GM18526 (cell line): Measurements from ENCODE around the gene NCL.

Experiments used
- POLR2A ChIP-seq: IDR thresholded peaks from 3 replicates; pipeline ENCODE4 v1.6.1; 2011; ENCODE audit not compliant: insufficient read length; ENCODE audit errors: extremely low read depth

The NCL gene

DNA sequence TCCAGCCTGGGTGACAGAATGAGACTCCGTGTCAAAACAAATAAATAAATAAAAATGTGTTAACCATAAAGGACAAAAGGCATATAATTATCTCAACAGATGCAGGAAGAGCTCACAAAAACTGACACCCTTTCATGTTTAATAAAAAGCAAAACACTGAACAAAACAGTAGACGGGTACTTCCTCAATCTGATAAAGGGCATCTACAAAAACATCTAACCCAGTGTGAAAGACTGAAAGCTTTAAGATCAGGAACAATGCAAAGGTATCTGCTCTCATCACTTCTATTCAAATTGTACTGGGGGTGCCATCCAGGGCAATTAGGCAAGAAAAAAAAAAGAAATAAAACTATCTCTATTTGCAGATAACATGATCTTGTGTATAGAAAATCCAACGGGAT lies 11.7 kb upstream of the NCL start:
- TF ChIP-seq POLR2A, result no peak

DNA sequence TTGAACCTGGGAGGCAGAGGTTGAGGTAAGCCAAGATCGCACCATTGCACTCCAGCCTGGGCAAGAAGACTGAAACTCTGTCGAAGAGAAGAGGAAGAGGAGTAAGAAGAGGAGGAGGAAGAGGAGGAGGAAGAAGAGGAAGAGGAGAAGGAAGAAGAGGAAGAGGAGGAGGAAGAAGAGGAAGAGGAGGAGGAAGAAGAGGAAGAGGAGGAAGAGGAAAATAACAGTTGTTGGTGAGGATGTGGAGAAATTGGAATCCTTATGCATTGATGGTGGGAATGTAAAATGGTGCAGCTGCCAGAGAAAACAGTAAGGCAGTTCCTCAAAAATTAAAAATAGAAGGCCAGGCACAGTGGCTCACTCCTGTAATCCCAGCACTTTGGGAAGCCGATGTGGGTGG lies 8.5 kb upstream of the NCL start:
- no peak for TF ChIP-seq POLR2A

DNA sequence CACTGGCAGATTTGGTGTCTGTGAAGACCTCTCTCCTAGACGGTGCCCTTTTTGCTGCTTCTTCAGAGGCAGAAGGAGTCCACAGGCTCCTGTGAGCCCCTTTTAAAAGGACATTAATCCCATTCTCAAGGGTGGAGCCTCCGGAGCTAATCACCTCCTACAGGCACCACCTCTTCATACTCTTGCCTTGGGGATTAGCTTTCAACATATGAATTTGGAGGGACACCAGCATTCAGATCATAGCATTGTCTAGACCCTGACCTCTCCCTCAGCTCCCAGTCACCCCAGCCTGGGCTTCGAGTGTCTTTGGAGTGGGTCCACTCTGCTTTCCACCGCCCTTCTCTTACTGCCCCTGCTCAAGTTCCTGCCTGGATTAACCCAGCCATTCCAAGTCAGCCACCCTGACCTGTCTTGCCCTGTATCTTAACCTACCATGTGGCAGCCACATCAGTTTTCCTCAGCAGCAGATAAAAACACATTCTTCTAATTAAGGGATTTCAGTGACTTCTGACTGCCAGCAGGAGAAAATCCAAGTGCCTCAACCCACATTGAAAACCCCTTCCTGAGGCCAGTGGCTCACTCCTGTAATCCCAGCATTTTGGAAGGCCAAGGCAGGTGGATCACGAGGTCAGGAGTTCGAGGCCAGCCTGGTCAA lies 6.1 kb upstream of the NCL start:
- no peak for TF ChIP-seq POLR2A

DNA sequence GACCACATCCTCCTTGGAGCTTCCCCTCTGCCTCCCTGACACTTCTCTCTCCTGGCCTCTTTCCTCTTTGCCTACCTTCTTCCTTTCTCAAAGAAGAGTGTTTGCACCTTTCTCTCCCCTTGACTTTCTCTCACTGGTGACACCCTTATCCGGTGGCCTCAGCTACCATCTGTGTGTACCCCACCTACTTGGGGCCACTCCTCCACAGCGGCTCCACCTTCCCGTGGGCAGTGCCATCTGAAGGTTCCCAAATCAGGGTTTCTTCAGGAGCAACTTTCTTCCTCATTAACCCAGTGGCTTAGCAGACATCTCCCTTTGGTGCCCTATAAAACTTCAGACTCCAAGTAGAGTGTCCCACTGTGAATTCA lies 5.3 kb upstream of the NCL start:
- no peak for TF ChIP-seq POLR2A

DNA sequence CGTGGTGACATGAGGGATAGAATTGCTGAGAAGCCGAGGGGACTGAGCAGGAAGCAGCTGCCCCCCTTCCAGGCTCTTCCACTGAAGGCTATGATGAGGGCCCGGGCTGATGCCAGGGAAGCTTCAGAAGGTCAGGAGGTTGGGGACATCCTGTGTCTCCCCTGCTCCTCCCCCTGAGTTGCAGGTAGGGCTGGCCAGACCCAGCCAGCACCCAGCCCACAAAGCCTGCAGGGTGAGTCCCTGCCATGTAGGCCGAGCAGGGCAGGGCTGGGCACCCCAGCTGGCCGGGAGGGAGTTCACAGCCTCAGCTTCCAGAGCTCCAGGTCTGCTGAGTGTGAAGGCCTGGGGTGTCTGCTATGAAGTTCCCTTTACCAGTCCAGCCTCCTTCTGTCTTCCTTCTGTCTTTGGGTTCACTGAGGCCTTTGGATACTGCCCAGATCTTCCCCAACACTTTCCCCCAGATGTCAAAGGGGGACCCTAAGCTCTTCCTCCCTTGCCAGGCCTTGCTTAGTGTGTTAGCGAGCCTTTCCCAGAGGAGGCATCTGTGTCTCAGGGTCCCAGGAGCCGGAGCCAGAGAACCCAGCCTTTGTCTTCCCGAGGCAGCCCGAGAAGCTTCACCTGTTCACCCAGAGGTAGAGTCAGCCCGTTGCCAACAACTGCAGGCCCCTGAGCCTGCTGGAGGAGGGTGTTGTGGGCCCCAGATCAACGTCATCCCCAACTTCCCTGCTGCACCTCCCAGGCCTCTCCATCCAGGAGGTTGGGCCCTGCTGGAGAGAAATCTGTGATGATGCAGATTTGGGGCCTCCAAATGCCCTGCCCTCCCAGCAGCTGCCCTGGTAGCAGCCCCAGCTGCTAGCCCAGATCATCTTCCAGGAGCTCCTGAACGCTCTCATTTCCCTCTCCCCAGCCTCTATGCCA lies 3.6 kb upstream of the NCL start:
- TF ChIP-seq POLR2A, result no peak

DNA sequence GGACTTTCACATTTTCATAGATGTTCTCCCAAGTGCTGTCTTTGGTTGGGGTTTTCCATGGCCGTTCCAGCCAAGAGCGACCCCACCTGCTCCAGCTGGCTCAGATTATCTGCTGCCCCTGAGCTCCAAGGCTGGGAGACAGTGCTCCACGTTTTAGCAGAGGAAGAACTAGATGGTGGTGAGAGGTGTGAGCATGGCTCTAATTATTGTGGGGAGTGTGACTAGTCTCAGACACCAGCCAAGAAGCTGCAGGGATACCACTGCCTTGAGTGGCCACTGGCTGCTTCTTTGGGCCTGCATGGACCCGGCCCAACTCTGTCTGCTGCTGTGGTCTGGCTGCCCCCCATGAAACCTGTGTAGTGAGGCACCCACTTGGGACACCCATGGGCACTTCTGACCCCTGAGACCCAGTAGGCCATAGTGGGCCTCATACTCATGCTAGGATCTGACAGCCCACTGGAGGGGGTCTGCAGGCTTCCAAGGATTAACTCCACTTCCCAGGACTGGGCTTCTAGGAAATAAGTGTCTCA lies 2.8 kb upstream of the NCL start:
- no peak for TF ChIP-seq POLR2A

DNA sequence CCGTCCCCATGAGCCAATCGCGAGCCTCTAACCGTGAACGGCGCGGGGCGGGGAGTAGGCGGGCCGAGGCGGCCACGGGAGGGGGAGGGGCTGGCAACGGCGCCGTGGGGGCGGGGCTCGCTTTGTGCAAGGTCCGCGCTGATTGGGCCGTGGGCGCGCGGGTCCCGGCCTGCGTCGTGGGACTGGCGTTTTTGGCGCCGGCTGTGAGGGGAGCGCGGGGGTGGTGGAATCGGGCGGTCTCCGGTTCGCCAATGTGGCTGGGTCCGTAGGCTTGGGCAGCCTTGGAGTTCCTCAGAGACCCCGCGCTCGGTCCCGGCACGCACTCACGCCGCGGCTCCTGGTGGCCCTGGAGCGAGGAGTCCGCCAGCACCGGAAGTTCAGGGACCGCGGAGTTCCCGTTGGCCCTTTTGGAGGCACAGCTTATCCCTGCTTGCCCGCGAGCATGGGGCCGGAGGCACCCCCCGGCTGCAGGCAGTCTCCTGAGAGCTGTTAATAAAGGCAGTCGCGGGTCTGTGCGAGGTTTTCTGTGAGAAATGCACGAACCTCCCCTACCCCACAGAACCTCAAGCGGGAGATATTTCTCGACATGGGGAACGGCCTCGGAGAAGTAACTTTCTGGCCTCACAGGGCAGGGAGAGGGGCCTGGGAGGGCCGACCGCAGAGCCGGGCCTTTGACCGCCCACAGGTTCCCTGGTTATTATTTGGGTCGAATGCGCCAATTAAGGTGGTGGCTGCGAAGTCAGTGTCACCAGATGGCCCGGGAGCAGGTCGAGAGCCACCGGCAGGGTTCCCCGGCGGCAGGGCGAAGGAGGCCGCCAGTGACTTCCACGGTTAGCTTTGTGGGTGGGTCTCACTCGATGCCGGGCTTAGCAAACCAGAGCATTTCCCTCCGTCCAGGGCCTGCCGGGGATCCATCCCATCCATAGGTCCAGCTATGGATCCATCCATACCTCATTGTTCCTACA lies 574 bp upstream of the NCL start:
- no peak for TF ChIP-seq POLR2A

DNA sequence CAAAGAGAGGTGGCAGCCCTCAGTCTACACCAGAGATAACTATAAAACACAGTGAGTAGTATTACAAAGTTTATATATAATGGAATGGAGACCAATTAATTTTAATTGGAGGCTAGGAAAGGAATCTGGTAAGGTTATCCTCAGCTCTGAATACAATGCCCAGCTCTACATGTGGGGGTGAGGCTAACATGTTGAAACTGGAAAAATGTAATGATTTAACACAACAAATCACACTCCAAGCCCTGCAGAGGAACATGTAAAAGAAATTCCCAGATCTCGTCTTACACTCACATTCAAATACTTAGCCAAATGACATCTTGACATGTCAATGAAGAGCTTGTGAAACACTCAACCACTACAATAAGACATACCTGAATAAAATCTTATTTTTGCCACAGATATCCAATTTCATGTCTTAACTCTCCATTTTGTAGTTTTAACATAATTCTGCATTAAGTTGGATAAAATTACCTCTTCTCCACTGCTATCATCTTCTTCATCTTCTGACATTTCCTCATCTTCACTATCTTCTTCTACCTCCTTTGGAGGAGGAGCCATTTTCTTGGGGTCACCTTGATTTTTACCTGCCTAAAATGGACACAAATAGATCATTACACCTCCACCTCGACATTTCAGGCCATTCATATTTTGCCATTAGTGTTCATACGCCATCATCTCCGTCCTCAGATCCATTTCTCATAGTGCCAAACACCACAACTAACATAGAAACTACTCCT lies 1.4 kb downstream of the NCL start:
- no peak for TF ChIP-seq POLR2A

DNA sequence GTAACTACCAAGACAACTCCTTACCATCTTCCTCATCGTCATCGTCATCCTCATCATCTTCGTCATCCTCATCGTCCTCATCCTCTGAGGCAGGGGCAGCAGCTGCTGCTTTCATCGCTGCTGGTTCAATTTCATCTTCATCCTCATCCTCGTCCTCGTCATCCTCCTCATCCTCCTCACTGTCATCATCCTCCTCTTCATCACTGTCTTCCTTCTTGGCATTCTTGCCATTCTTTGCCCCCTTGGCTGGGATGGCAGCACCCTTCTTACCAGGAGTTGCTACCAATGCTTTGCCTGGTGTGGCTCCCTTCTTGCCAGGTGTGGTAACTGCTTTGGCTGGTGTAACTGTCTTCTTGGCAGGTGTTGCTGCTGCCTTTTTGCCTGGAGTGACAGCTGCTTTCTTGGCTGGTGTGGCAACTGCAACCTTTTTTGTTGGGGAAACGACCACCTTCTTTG lies 2.7 kb downstream of the NCL start:
- no peak for TF ChIP-seq POLR2A

DNA sequence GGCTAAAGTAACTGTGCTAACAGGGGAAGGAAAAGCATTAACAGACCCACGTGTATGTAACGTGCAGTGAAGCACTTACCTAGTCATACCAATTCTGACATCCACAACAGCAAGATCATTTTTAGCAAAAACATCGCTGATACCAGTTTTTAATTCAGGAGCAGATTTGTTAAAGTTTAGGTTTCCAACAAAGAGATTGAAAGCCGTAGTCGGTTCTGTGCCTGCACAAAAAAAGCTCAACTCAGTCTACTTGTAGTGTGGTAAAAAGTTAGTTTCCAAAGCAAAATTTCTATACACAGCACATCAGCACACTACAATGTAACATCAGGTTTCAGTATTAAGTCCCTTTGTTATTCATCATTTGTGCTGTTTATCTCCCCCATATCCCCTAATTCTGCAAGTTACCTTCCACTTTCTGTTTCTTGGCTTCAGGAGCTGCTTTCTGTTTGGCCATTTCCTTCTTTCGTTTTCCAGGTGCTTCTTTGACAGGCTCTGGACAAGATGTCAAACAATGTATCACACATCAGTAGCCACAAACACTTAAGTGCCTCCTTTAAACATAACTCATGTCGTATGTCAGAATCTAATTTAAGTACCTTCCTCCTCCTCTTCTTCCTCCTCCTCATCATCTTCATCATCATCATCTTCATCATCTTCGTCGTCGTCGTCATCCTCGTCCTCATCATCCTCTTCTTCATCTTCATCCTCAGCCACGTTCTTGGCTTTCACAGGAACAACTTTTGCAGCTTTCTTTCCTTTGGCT lies 4.0 kb downstream of the NCL start:
- TF ChIP-seq POLR2A, result no peak

DNA sequence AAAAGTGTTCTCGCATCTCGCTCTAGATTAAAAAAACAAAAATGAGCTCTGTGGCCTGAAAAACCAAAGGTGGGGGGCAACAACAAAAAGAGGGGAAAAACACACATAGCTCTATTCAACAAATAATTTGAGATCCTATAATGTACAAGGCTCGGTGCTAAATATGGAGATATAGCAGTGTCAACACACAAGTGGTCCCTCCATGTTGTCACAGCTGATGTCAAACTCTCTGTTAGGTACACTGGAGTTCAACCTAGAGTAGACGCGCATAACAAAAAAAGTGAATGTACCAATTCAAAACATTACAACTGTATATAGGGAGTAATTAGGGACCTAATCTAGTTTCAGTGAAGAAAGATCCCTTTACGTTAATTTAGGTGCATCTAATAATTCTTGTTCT lies 5.9 kb downstream of the NCL start:
- no peak for TF ChIP-seq POLR2A

DNA sequence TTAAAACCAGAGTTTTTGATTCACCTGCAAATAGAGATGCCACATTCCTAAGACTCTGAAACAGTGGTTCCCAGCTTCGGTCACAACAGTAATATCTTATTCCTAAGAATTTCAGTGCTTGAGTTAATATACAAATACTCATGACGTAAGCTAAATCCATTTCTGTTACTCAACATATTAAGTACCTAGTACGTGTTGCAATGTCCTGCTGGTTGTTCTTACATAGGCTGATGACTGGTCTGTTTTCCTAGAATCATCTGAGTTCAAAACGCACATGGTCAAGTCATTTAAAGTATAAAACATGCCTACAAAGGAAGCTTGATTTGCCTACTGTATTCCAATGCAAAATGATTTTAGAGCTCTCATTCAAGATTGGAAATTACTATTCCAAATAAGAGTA lies 7.2 kb downstream of the NCL start:
- no peak for TF ChIP-seq POLR2A

DNA sequence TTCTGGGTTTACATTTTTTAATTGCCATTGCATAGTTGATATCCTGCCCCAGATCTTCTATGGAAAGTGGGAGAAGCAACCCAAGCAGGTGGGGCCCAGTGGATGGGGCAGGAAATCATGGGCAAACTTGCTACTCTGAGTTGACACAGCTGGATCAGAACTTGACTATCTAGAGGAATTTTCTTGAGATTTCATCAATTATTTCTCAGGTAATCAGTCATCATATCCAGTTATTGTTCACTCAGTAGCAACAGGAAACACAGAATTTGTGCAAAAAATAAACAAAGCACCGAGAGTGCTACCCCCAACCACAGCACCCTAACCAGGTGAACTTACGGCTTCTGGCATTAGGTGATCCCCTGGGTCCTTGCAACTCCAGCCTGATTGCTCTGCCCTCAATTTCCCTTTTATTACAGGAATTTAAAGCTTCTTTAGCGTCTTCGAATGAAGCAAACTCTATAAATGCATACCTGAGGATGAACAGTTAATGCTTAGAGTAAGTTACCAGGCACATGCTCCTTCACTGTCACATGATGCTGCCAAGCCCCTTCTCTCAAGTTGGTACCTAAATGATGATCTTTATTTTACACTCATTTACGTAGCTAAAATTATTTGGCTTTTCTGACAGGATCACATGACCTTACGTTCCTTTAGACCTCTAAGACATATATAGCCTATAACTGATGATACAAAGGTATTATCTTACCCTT lies 7.8 kb downstream of the NCL start:
- TF ChIP-seq POLR2A, result no peak
